ENCODE results near the gene SLC12A8. TPM values are rescaled to one million over a fixed set of nuclear protein-coding genes. Genes with fewer than 3 reads are reported as not detected.

Gene SLC12A8
- total RNA-seq, 1 donor from 2014 or later = 6.1 TPM

- Mint-ChIP-seq H3K27ac (ENCODE audit: unreplicated experiment) (peak overlapping the region; percentile 94), H3K36me3 (ENCODE audit: low read depth) (no peaks in the 10 kb centered on the region), H3K27me3 (ENCODE audit: low read depth) (no peaks in the 10 kb centered on the region), H3K9me3 (ENCODE audit: low read depth) (no peaks in the 10 kb centered on the region), H3K4me3 (ENCODE audit: unreplicated experiment) (peak overlapping the region; percentile 52), H3K4me1 (ENCODE audit: low read depth) (peaks cover 83% of the 10 kb centered on the region)
- DNase-seq (ENCODE audit: low spot score) = no peak
- no peak for TF ChIP-seq CTCF (IDR thresholded peaks at IDR 0.05)
These were observed 72.3 kb downstream of the SLC12A8 start for GRCh38 chr3:125140011-125140817.

GRCh38 chr3:125139386-125139785 is 73.2 kb downstream of the SLC12A8 start:
- H3K36me3 Mint-ChIP-seq (ENCODE audit: low read depth) = no peaks in the 10 kb centered on the region
- H3K9me3 Mint-ChIP-seq (ENCODE audit: low read depth) = no peaks in the 10 kb centered on the region
- no peaks in the 10 kb centered on the region for H3K27me3 Mint-ChIP-seq (ENCODE audit: low read depth)
- peak overlapping the region; percentile 94 for H3K27ac Mint-ChIP-seq (ENCODE audit: unreplicated experiment)
- no peak for TF ChIP-seq CTCF (IDR thresholded peaks at IDR 0.05)
- DNase-seq (ENCODE audit: low spot score) = no peak
- H3K4me1 Mint-ChIP-seq (ENCODE audit: low read depth) = peaks cover 75% of the 10 kb centered on the region
- no peak overlapping the region for H3K4me3 Mint-ChIP-seq (ENCODE audit: unreplicated experiment)

- no peak for TF ChIP-seq CTCF (IDR thresholded peaks at IDR 0.05)
- Mint-ChIP-seq H3K27me3 (ENCODE audit: low read depth) (no peaks in the 10 kb centered on the region), H3K4me3 (ENCODE audit: unreplicated experiment) (no peak overlapping the region), H3K4me1 (ENCODE audit: low read depth) (peaks cover 60% of the 10 kb centered on the region), H3K36me3 (ENCODE audit: low read depth) (no peaks in the 10 kb centered on the region), H3K27ac (ENCODE audit: unreplicated experiment) (peak overlapping the region; percentile 55), H3K9me3 (ENCODE audit: low read depth) (no peaks in the 10 kb centered on the region)
- no peak for DNase-seq (ENCODE audit: low spot score)
These were observed 75.1 kb downstream of the SLC12A8 start for GRCh38 chr3:125137358-125138033.

- Mint-ChIP-seq H3K9me3 (ENCODE audit: low read depth) (no peaks in the 10 kb centered on the region), H3K4me3 (ENCODE audit: unreplicated experiment) (no peak overlapping the region), H3K27ac (ENCODE audit: unreplicated experiment) (no peak overlapping the region), H3K4me1 (ENCODE audit: low read depth) (peaks cover 59% of the 10 kb centered on the region), H3K36me3 (ENCODE audit: low read depth) (no peaks in the 10 kb centered on the region), H3K27me3 (ENCODE audit: low read depth) (no peaks in the 10 kb centered on the region)
- no peak for DNase-seq (ENCODE audit: low spot score)
- no peak for TF ChIP-seq CTCF (IDR thresholded peaks at IDR 0.05)
These were observed 75.6 kb downstream of the SLC12A8 start for GRCh38 chr3:125136966-125137357.

- no peak for TF ChIP-seq CTCF (IDR thresholded peaks at IDR 0.05)
- H3K36me3 Mint-ChIP-seq (ENCODE audit: low read depth) = no peaks in the 10 kb centered on the region
- H3K4me1 Mint-ChIP-seq (ENCODE audit: low read depth) = peaks cover 55% of the 10 kb centered on the region
- no peak overlapping the region for H3K27ac Mint-ChIP-seq (ENCODE audit: unreplicated experiment)
- no peak for DNase-seq (ENCODE audit: low spot score)
- H3K4me3 Mint-ChIP-seq (ENCODE audit: unreplicated experiment) = no peak overlapping the region
- no peaks in the 10 kb centered on the region for H3K9me3 Mint-ChIP-seq (ENCODE audit: low read depth)
- no peaks in the 10 kb centered on the region for H3K27me3 Mint-ChIP-seq (ENCODE audit: low read depth)
These were observed 76.0 kb downstream of the SLC12A8 start for GRCh38 chr3:125136515-125136914.
